ENCODE measurements around the gene CPT1B. TPM values are rescaled to one million over a fixed set of nuclear protein-coding genes. Genes with fewer than 3 reads are reported as not detected.
"Not testable (repeated sequence)": the region's sequence is repeated elsewhere in the genome, so short reads cannot be mapped to it uniquely, and the experiment has no call there.

CPT1B gene
- total RNA-seq, 1 experiment from 2014 or later, result 5.0 TPM

GRCh38 chr22:50609599-50609998 lies 31.4 kb upstream of the CPT1B start:
- DNase-seq (ENCODE audit: low read depth), result no peak

DNA sequence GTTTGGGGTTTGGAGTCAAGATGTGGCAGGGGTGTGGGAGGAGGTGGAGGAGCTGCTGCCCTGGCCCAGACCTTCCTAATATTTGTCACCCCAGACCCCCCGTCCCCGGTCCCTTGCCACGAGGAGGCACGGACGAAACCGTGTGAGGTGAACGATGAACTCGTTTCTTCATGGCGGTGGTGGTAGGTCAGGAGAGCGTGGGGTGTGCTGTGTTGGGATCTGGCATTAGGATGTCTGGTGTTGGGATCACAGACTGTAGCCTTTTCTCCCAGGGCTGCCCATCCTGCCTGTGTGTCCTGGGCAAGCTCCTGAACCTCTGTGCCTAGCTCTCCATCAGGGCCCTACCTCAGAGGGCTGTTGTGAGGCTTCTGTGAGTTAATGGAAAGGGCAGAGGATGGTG lies 30.8 kb upstream of the CPT1B start:
- no peak for DNase-seq (ENCODE audit: low read depth)

DNA sequence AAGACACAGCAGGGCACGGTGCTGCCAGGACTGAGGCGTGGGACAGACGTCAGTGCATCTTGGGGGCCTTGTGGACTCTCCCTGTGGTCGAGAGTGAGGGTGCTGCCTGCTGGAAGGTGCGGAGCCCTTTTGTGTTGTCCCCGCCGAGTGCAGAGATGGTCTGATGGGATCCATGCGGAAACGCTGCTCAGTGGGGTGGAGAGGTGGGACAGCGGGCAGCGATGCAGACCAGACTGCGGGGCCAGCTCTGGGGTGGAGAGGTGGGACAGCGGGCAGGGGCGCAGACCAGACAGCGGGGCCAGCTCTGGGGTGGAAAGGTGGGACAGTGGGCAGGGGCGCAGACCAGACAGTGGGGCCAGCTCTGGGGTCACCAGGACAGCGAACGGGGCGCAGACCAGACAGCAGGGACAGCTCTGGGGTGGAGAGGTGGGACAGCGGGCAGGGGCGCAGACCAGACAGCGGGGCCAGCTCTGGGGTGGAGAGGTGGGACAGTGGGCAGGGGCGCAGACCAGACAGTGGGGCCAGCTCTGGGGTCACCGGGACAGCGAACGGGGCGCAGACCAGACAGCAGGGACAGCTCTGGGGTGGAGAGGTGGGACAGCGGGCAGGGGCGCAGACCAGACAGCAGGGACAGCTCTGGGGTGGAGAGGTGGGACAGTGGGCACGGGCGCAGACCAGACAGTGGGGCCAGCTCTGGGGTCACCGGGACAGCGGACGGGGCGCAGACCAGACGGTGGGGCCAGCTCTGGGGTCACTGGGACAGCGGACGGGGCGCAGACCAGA lies 30.0 kb upstream of the CPT1B start:
- DNase-seq (ENCODE audit: low read depth), result not testable (repeated sequence)

GRCh38 chr22:50607659-50608020 lies 29.4 kb upstream of the CPT1B start:
- DNase-seq (ENCODE audit: low read depth), result no peak

- DNase-seq (ENCODE audit: low read depth), result no peak
Observed at GRCh38 chr22:50606946-50607658, 28.9 kb upstream of the CPT1B start.

- no peak for DNase-seq (ENCODE audit: low read depth)
Observed at GRCh38 chr22:50606165-50606945, 28.1 kb upstream of the CPT1B start.

- no peak for DNase-seq (ENCODE audit: low read depth)
Observed at GRCh38 chr22:50605613-50606074, 27.4 kb upstream of the CPT1B start.

DNA sequence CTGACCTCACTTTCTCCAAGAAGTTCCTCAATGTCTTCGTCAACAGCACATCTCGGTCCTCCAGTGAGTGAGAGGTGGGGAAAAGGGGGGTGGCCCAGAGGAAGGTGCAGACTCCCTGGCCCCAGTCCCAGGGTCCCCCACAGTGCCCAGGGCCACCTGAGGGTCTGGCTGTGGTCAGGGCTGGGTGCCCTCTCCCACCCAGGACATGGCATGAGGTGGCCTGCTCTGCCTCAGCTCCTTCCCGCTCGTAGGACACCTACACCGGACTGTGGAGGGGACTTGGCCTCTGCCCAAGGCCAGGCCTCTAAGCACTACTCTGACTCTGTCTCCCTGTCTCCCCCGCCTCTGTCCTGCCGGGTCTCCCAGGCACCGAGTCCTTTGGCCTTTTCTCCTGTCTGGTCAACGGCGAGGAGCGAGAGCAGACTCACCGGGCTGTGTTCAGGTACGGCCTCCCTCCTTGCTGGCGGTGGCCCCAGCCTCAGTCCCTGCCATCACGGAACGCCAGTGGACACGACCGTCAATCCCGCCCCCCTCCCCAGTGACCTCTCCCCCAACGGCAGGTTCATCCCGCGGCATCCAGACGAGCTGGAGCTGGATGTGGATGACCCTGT lies 26.9 kb upstream of the CPT1B start:
- DNase-seq (ENCODE audit: low read depth), result no peak

GRCh38 chr22:50604256-50605001 lies 26.2 kb upstream of the CPT1B start:
- no peak for DNase-seq (ENCODE audit: low read depth)

DNA sequence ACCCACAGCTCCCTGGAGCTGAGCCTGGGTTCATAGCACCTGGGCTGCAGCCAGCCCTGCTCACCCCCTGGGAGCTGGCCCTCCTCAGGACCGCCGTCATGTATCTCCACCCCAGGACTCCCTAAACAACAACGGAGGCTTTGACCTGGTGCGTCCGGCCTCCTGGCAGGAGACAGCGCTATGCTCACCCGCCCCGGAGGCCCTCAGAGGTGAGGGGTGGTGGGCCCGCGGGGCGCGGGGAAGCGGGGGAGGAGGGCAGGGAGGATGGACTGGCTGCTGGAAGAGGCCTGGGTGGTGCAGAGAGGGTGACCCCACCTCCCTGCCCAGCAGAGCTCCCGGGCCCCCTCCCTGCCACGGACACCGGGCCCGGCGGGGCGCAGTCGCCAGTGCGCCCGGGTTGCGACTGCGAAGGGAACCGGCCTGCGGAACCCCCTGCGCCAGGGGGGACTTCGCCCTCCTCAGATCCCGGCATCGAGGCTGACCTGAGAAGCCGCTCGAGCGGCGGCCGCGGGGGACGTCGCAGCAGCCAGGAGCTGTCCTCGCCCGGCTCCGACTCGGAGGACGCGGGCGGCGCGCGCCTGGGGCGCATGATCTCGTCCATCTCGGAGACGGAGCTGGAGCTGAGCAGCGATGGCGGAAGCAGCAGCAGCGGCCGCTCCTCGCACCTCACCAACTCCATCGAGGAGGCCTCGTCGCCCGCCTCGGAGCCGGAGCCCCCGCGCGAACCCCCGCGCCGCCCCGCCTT lies 25.5 kb upstream of the CPT1B start:
- no peak for DNase-seq (ENCODE audit: low read depth)

DNA sequence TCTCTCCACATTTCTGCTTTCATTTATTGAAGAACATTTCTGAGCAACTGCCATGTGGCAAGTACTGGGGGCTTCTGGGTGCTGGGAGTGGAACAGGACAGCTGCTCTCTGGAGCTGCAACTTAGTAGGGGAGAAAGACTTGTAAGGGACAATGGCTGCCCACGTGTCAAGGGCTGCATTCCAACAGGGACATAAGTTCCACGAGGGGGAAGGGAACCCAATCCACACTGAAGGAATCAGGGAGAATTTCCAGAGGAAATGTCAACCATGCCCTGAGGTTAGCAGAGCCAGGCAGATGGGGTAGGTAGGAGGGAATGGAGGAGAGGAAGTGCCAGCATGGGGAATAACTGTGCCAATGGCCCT lies 24.1 kb upstream of the CPT1B start:
- no peak for DNase-seq (ENCODE audit: low read depth)

DNA sequence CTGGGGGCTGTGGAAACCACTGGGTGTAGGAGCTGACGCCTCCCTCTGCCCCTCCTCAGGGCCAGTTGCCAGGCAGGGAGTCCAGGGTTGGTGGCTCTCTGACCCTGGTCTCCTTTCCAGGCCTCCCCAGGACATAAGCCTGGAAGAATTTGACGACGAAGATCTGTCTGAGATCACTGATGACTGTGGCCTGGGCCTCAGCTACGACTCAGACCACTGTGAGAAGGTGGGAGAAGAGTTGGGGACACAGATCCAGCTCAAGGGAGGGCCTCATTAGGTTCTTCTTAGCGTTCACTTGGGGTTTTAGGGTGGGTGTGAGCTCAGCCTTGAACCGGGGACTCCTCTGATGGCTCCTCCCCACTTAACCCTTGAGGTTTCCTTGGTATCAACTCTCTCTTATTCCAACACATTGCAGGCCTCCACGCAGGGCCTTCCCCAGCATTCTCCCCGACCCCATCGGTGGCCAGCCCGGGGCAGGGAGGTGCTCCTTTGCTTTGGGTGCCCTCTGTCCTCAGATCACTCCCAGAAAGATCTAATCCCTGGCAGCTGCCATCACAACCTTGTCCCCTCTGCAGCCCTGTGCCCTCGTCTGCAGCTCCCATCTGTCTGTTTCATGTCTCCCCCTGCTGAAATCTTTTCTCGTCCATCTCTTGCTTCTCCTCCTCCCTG lies 23.6 kb upstream of the CPT1B start:
- DNase-seq (ENCODE audit: low read depth), result no peak

GRCh38 chr22:50600967-50601668 lies 22.9 kb upstream of the CPT1B start:
- DNase-seq (ENCODE audit: low read depth), result no peak

DNA sequence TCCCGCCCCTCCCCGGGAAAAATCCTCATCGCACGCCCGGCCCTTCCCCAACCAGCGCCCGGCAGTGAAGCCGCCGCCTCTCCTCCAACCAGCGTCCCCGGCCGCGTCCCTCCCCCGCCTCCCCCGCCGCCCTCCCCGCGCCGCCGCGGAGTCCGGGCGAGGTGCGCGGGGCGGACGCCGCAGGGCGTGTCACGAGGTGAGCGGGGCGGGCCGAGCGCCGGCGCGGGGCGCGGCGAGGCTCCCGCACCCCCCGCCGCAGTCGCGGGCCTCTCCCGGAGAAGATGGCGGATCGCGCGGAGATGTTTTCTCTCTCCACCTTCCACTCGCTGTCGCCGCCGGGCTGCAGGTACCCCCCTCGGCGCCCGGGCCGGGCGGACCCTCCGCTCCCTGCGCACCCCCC lies 22.3 kb upstream of the CPT1B start, which contains the start of gene MAPK8IP2:
Gene MAPK8IP2, plus strand, starts transcription at position 256 of the 400 bp plus-strand sequence. Its CDS starts 26 bp downstream, at position 282.
- no peak for DNase-seq (ENCODE audit: low read depth)

GRCh38 chr22:50599816-50600455 lies 21.7 kb upstream of the CPT1B start:
- peak; percentile 20 for DNase-seq (ENCODE audit: low read depth)

DNA sequence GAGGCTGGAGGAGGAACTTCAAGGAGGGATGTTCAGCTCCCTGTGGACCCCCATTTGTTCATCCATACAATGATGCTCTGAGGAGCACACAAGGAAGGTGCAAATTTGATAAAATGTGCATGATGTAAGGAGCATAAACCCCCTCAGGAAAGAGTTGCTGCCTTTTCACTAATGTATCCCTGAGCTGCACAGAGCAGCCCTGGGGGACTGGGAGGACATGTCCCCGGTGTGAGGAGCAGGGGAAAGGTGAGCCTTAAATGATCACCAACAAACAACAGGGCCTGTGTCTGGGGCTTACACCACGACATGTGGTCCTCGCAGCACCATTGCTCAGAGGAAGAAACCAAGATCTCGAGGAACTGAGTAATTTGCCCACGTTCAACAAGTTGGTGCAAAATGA lies 18.9 kb upstream of the CPT1B start:
- no peak for DNase-seq (ENCODE audit: low read depth)

DNA sequence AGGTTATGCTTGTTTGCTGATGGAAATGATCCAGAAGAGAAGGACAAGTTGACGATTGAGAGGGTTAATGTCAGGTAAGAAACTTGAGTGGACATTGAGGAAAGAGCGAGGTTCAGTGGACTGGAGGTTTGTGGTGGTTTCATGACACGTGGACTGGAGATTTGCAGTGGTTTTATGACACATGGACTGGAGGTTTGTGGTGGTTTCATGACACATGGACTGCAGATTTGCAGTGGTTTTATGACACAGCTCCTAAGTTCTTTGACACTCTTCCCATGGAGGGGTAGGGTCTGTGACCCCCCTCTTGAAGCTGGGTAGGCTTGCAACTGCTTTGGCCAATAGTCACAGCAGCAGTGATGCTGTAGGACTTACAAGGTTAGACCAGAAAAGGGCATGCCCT lies 17.0 kb upstream of the CPT1B start:
- peak; percentile 41 for DNase-seq (ENCODE audit: low read depth)

DNA sequence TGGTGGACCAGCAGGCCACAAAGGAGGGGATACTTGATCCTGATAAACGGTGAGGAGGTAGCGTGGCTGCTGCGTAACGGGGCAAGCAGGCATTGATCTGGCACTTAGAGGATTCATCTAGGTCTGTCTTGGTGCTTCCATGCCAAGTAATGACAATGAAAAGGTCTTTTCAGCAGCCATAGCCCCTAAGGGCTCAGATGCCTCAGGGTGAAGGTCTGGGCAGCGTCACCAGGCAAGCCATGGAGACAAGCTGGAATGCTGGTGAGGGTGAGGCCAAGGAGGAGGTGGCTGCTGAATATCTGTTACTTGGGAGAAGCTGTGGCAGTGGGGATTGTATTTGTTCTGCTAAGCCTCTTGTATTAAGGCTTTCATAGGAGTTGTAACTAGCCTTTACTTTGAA lies 9.2 kb upstream of the CPT1B start:
- no peak for DNase-seq (ENCODE audit: low read depth)

- DNase-seq (ENCODE audit: low read depth), result no peak
Observed at GRCh38 chr22:50586416-50586815, 8.2 kb upstream of the CPT1B start.

Measured in RPMI7951 (cell line).